Esophagus squamous epithelium (tissue), 4 donors: ENCODE measurements around the gene CRYBG2.
"Not testable (repeated sequence)": the region's sequence is repeated elsewhere in the genome, so short reads cannot be mapped to it uniquely, and the experiment has no call there.

Experiments used
- CTCF ChIP-seq, 6 experiments: fragments of 450-650 bp in 4 of 6; fragments of 200-600 bp in 2 of 6; sonication (generic) in 2 of 6; IDR thresholded peaks; one replicate each; pipeline ENCODE4 v1.5.1; 2016 to 2019; ENCODE audit warnings: antibody characterized with exemption in 6 of 6, mild to moderate bottlenecking in 4 of 6, moderate library complexity in 4 of 6
- POLR2A ChIP-seq, 4 donors: fragments of 450-650 bp; IDR thresholded peaks; one replicate each; pipeline ENCODE4 v1.6.1; 2017; ENCODE audit warnings: antibody characterized with exemption in 4 of 4, mild to moderate bottlenecking in 4 of 4, moderate library complexity in 3 of 4

- not testable (repeated sequence) for TF ChIP-seq POLR2A, CTCF (IDR thresholded peaks at IDR 0.05)
Observed at GRCh38 chr1:26307966-26308899, 45.7 kb downstream of the CRYBG2 start.
